Mesendoderm (in vitro differentiated cells): ENCODE data around the gene TJP2. TPM values are rescaled to one million over a fixed set of nuclear protein-coding genes. Genes with fewer than 3 reads are reported as not detected.

ENCODE experiments used
- DNase-seq: peaks from one replicate; pipeline ENCODE4 v3.0.0; 2013
- H2AK5ac ChIP-seq: 2 replicates; pipeline ENCODE4 v1.6.1; 2013; ENCODE audit warnings: low read length, inconsistent platforms
- H2BK120ac ChIP-seq: 2 replicates; pipeline ENCODE4 v1.6.1; 2013; ENCODE audit warnings: low read depth, mild to moderate bottlenecking, low read length, moderate library complexity, mixed read lengths
- H2BK15ac ChIP-seq: replicated peaks from 2 replicates; pipeline ENCODE4 v1.6.1; 2013; ENCODE audit warnings: low read depth, mild to moderate bottlenecking, moderate library complexity
- H2BK5ac ChIP-seq: 2 replicates; pipeline ENCODE4 v1.6.1; 2013; ENCODE audit warnings: low read length, inconsistent platforms
- H3K18ac ChIP-seq: 2 replicates; pipeline ENCODE4 v1.6.1; 2013; ENCODE audit warnings: mild to moderate bottlenecking, low read length, mixed read lengths
- H3K23ac ChIP-seq: one replicate; pipeline ENCODE4 v1.6.1; 2013; ENCODE audit warnings: low read length
- H3K27ac ChIP-seq: 2 replicates; pipeline ENCODE4 v1.5.1; 2013; ENCODE audit warnings: low read depth, mild to moderate bottlenecking, inconsistent platforms, low read length, moderate library complexity
- H3K27me3 ChIP-seq: 2 replicates; pipeline ENCODE4 v1.6.1; 2013; ENCODE audit warnings: low read length, control low read depth, mild to moderate bottlenecking, inconsistent platforms; ENCODE audit not compliant: insufficient read depth, poor library complexity
- H3K36me3 ChIP-seq: 2 replicates; pipeline ENCODE4 v1.6.1; 2013; ENCODE audit warnings: low read length, inconsistent platforms; ENCODE audit not compliant: control insufficient read depth, insufficient read depth
- H3K4ac ChIP-seq: one replicate; pipeline ENCODE4 v1.6.1; 2013; ENCODE audit warnings: low read depth, mild to moderate bottlenecking, low read length, moderate library complexity
- H3K4me1 ChIP-seq: 2 replicates; pipeline ENCODE4 v1.6.1; 2013; ENCODE audit warnings: low read depth, low read length, inconsistent platforms; ENCODE audit not compliant: control insufficient read depth
- H3K4me2 ChIP-seq: 2 replicates; pipeline ENCODE4 v1.6.1; 2013; ENCODE audit warnings: low read length
- H3K4me3 ChIP-seq: 2 replicates; pipeline ENCODE4 v1.5.1; 2013; ENCODE audit warnings: mild to moderate bottlenecking, low read length
- H3K56ac ChIP-seq: one replicate; pipeline ENCODE4 v1.6.1; 2013; ENCODE audit warnings: low read length
- H3K79me1 ChIP-seq: 2 replicates; pipeline ENCODE4 v1.6.1; 2013; ENCODE audit warnings: low read length, inconsistent platforms
- H3K79me2 ChIP-seq: 2 replicates; pipeline ENCODE4 v1.6.1; 2013; ENCODE audit warnings: mild to moderate bottlenecking, low read length; ENCODE audit not compliant: control insufficient read depth, insufficient read depth
- H3K9ac ChIP-seq: 2 replicates; pipeline ENCODE4 v1.6.1; 2013; ENCODE audit warnings: low read length, inconsistent platforms
- H4K5ac ChIP-seq: one replicate; pipeline ENCODE4 v1.6.1; 2013; ENCODE audit warnings: low read length
- H4K8ac ChIP-seq: one replicate; pipeline ENCODE4 v1.6.1; 2013; ENCODE audit warnings: low read depth, mild to moderate bottlenecking, control low read depth, low read length, moderate library complexity
- WGBS: extraction: QIAGEN DNeasy Blood & Tissue Kit; methylation state at CpG from one replicate; pipeline ENCODE4 v1.1.7; 2013; ENCODE audit warnings: low lambda C conversion rate, missing lambda C conversion rate; ENCODE audit not compliant: insufficient coverage; ENCODE audit errors: extremely low coverage; 5-methylcytosine and 5-hydroxymethylcytosine counted together
- polyA plus RNA-seq, 2 experiments: library from polyadenylated mRNA; stranded (reverse); fragments of 200-250 nt; gene quantifications; one replicate each; pipeline ENCODE4 v1.2.3, GENCODE V29; 2013

The TJP2 gene
- 65.2 TPM for polyA plus RNA-seq (2013, experiment 1 of 2)
- 64.3 TPM for polyA plus RNA-seq (2013, experiment 2 of 2)

DNA sequence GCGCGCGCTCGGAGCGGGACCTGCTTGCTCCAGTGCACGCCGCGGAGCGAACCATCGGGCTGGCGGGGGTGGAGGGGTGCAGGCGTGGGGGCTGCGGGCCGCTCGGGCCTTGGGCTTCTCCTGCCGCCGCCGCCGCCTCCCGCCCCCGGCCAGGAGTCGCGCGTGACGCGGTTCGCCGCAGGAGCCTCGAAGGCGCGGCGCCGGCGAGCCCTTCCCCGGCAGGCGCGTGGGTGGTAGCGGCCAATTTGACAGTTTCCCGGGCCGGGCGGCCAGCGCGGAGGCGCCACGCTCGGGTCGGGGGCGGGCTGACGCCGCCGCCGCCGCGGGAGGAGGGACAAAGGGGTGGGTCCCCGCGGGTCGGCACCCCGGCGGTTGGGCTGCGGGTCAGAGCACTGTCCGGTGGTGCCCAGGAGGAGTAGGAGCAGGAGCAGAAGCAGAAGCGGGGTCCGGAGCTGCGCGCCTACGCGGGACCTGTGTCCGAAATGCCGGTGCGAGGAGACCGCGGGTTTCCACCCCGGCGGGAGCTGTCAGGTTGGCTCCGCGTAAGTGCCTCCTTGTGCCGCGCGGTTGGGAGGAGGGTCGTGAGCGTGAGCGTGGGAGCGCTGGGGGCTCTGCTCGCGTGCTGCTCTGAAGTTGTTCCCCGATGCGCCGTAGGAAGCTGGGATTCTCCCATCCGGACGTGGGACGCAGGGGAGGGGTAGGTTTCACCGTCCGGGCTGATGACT is at the start of gene TJP2:
Gene TJP2 (plus strand): TSS at position 387 of the 725 bp plus-strand sequence. CDS start 96 bp downstream, at position 483.
- Histone ChIP-seq H2BK5ac (no peak within 1 kb of the TSS), H3K23ac (peak within 1 kb of the TSS; percentile 51), H3K4me2 (peak within 1 kb of the TSS; percentile 96), H2BK120ac (no peak within 1 kb of the TSS), H4K5ac (no peak within 1 kb of the TSS), H3K4me3 (peak within 1 kb of the TSS; percentile 80), H2AK5ac (no peak within 1 kb of the TSS), H3K36me3 (no peaks in the 10 kb centered on the region), H3K79me2 (peaks cover 10% of the 10 kb centered on the region), H3K9ac (peak within 1 kb of the TSS; percentile 89), H3K4ac (no peak within 1 kb of the TSS), H2BK15ac (no peak within 1 kb of the TSS), H3K56ac (peak within 1 kb of the TSS; percentile 86), H3K27me3 (no peaks in the 10 kb centered on the region), H3K79me1 (peaks cover 4% of the 10 kb centered on the region), H3K18ac (peak within 1 kb of the TSS; percentile 12), H3K4me1 (peaks cover 16% of the 10 kb centered on the region), H3K27ac (no peak within 1 kb of the TSS), H4K8ac (no peak within 1 kb of the TSS)
- DNase-seq = peak; percentile 84
- WGBS = no CpG with 5 or more reads among the region's 93 CpGs

DNA sequence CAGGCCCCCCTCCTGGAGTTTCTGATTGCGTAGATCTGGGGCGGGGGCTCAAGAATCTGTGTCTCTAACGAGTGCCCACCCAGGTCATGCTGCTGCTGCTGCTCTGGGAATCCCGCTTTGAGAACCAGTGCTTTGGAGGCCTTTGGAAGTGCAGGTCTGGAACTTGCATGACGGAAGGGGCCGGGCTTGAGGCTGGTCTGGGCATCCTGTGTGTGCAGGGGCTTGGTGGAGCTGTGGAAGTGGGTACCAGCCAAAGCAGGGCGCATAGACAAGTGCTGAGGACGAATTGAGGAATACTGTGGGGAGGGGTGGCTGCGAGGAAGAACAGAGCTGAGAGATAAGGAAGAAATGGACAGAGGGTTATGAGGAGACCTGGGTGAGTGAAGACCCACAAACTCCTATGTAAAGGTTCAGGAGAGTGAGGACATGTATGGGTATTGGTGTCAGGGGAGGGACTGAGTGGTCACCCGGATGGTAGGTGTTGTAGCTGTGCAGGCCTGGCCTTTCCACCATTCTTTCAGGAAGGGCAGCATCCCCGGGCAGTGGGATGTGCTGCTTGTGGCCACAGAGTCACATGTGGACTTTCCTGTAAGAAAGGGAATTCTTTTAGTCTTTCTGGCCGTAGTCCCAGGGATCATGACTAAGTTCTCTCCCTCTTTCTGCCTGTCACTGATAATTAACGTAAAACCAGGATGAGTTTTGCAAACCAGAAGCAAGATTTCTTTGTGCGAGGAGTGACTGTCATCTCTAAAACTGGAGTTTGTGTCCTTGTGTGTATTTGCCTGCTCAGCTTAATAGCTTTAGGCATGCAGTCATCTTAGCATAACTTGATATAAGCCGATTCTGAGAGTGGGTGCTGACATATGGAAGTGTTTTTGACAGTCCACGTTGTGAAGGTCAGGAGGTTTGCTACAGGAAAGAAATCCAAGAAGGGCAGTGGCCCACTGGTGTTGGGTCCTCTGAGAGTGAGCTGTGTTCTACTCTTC is 43.3 kb upstream of the TJP2 start:
- no peak for DNase-seq

DNA sequence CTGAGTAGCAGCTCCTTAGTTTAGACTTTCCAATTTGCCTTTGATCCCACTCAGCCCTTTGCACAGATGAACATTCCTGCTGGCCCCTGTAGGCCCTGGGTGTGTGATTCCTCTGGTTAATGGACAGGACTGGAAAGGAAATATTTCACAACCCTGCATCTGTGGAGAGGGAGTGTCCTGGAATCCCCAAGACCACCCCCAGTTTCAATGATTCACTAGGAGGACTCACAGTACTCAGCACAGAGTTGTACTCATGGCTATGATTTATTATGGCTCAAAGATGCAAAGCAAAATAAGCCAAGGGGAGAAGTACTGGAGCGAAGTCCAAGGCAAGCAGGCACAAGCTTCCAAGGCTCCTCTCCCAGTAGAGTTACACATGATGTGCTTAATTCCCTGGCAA is 42.4 kb upstream of the TJP2 start:
- DNase-seq = no peak
- Histone ChIP-seq H3K79me1 (peaks cover 14% of the 10 kb centered on the region), H3K4me1 (peaks cover 2% of the 10 kb centered on the region), H3K27ac (no peak overlapping the region), H3K9ac (no peak overlapping the region), H3K4me2 (no peak overlapping the region), H2BK5ac (no peak overlapping the region), H3K56ac (no peak overlapping the region), H2BK120ac (no peak overlapping the region), H3K23ac (no peak overlapping the region), H3K18ac (no peak overlapping the region), H2BK15ac (no peak overlapping the region), H3K27me3 (no peaks in the 10 kb centered on the region), H3K36me3 (no peaks in the 10 kb centered on the region), H4K8ac (no peak overlapping the region), H3K4ac (no peak overlapping the region), H3K4me3 (no peak overlapping the region), H2AK5ac (no peak overlapping the region), H3K79me2 (peaks cover 53% of the 10 kb centered on the region), H4K5ac (no peak overlapping the region)
- WGBS = no CpG with 5 or more reads among the region's 1 CpG

More for the DNA sequence above, 43.3 kb upstream of the TJP2 start:
- H3K18ac ChIP-seq = no peak overlapping the region
- no peaks in the 10 kb centered on the region for H3K27me3 ChIP-seq
- H3K4me2 ChIP-seq = no peak overlapping the region
- H3K79me1 ChIP-seq = peaks cover 12% of the 10 kb centered on the region
- H2BK120ac ChIP-seq = no peak overlapping the region
- H2AK5ac ChIP-seq = no peak overlapping the region
- no peak overlapping the region for H4K8ac ChIP-seq
- H3K4ac ChIP-seq = no peak overlapping the region
- peaks cover 51% of the 10 kb centered on the region for H3K79me2 ChIP-seq
- peaks cover 2% of the 10 kb centered on the region for H3K4me1 ChIP-seq
- H3K27ac ChIP-seq = no peak overlapping the region
- H3K9ac ChIP-seq = no peak overlapping the region
- no peak overlapping the region for H4K5ac ChIP-seq
- no peak overlapping the region for H3K23ac ChIP-seq
- WGBS = no CpG with 5 or more reads among the region's 16 CpGs
- no peak overlapping the region for H2BK5ac ChIP-seq
- no peak overlapping the region for H3K4me3 ChIP-seq
- no peak overlapping the region for H2BK15ac ChIP-seq
- peak overlapping the region; percentile 46 for H3K56ac ChIP-seq
- H3K36me3 ChIP-seq = no peaks in the 10 kb centered on the region

DNA sequence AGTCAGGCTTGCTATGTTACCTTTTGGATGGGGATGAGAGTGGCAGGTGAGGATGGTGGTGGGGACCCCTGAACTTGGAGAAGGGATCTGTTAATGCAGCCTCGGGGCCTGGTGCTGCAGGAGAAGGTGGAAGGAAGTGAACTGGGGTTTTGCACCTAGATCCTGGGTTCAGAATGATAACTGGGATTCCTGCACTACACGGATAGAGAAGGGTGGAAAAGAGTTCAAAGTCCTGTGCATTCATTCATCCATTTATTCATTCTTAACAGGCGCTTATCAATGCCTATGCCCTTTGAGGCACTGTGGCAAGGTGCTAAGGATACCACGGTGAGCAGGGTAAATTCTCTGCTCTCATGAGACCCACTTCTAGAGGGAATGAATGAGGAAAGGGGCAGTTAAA is 41.7 kb upstream of the TJP2 start:
- Histone ChIP-seq H2AK5ac (no peak overlapping the region), H3K79me1 (peaks cover 16% of the 10 kb centered on the region), H3K4me1 (peaks cover 2% of the 10 kb centered on the region), H3K27ac (no peak overlapping the region), H3K56ac (no peak overlapping the region), H3K18ac (no peak overlapping the region), H3K4me3 (no peak overlapping the region), H2BK5ac (no peak overlapping the region), H3K36me3 (no peaks in the 10 kb centered on the region), H3K9ac (no peak overlapping the region), H3K4me2 (no peak overlapping the region), H3K23ac (no peak overlapping the region), H4K8ac (no peak overlapping the region), H4K5ac (no peak overlapping the region), H3K4ac (no peak overlapping the region), H3K79me2 (peaks cover 56% of the 10 kb centered on the region), H2BK15ac (no peak overlapping the region), H2BK120ac (no peak overlapping the region), H3K27me3 (no peaks in the 10 kb centered on the region)
- DNase-seq = no peak
- no CpG with 5 or more reads among the region's 4 CpGs for WGBS

DNA sequence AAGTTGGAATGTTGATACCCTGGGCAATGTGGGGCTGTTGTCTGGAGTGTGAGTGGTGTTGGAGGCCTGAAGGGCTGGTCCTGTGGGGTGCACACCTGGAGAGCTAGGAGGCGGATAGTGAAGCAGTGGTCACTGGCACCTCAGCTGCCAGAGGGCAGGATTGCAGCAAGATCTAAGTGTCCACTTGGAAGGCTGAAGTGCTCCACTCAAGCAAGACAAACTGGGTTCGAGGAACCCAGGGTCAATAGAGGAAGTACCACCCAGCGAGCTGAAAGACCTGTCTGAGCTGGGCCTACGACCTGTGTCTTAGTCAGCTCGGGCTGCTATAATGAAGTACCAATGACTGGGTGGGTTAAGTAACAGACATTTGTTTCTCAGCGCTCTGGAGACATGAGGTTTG is 39.7 kb upstream of the TJP2 start:
- Histone ChIP-seq H3K56ac (no peak overlapping the region), H3K27ac (no peak overlapping the region), H3K79me1 (peaks cover 16% of the 10 kb centered on the region), H3K4me2 (no peak overlapping the region), H3K4ac (no peak overlapping the region), H3K27me3 (no peaks in the 10 kb centered on the region), H3K9ac (no peak overlapping the region), H4K5ac (no peak overlapping the region), H4K8ac (no peak overlapping the region), H3K36me3 (no peaks in the 10 kb centered on the region), H2BK120ac (no peak overlapping the region), H2BK15ac (no peak overlapping the region), H2BK5ac (no peak overlapping the region), H3K79me2 (peaks cover 54% of the 10 kb centered on the region), H2AK5ac (no peak overlapping the region), H3K23ac (peak overlapping the region; percentile 71), H3K18ac (no peak overlapping the region), H3K4me1 (peaks cover 2% of the 10 kb centered on the region), H3K4me3 (no peak overlapping the region)
- DNase-seq = no peak
- no CpG with 5 or more reads among the region's 6 CpGs for WGBS
